Prostate gland (tissue), 2 donors: ENCODE measurements around the gene PLEKHG2. TPM values are rescaled to one million over a fixed set of nuclear protein-coding genes. Genes with fewer than 3 reads are reported as not detected.
A peak's percentile ranks its signal among the peaks of the same experiment; 100 is the strongest.

Experiments
- DNase-seq: peaks from one replicate; pipeline ENCODE4 v3.0.0-alpha.2; 2019; ENCODE audit warnings: low spot score
- H3K27ac ChIP-seq, 2 donors: fragments of 200-600 bp; sonication (generic); 2 replicates each; pipeline ENCODE4 v1.5.1; 2017 to 2019
- H3K27me3 ChIP-seq: fragments of 200-600 bp; sonication (generic); replicated peaks from 2 replicates; pipeline ENCODE4 v1.5.1; 2019; ENCODE audit not compliant: insufficient read depth
- H3K36me3 ChIP-seq, 2 donors: fragments of 200-600 bp; sonication (generic); 1 replicate in 1 of 2; 2 replicates in 1 of 2; pipeline versions ENCODE4 v1.5.1 to v1.8.1; 2017 to 2019
- H3K4me1 ChIP-seq: fragments of 200-600 bp; sonication (generic); replicated peaks from 2 replicates; pipeline ENCODE4 v1.5.1; 2019
- H3K4me3 ChIP-seq, 2 donors: fragments of 200-600 bp; sonication (generic); 2 replicates each; pipeline ENCODE4 v1.5.1; 2017 to 2019
- H3K9me3 ChIP-seq: fragments of 200-600 bp; sonication (generic); 2 replicates; pipeline ENCODE4 v1.5.1; 2017
- CTCF ChIP-seq, 4 experiments: fragments of 200-600 bp in 2 of 4; fragments of 450-650 bp in 2 of 4; sonication (generic) in 2 of 4; IDR thresholded peaks; 1 replicate in 3 of 4; 2 replicates in 1 of 4; pipeline ENCODE4 v1.5.1; 2016 to 2019; ENCODE audit warnings: antibody characterized with exemption in 4 of 4, mild to moderate bottlenecking in 2 of 4, moderate library complexity in 2 of 4
- POLR2A ChIP-seq: fragments of 450-650 bp; IDR thresholded peaks from one replicate; pipeline ENCODE4 v1.6.1; 2016; ENCODE audit warnings: antibody characterized with exemption, mild to moderate bottlenecking
- POLR2AphosphoS5 ChIP-seq: sonication (generic); formaldehyde crosslinking; IDR thresholded peaks from one replicate; pipeline ENCODE4 v1.6.1; 2017; ENCODE audit warnings: antibody characterized with exemption
- WGBS: methylation state at CpG from one replicate; pipeline ENCODE4 v1.1.5; 2018; 5-methylcytosine and 5-hydroxymethylcytosine counted together
- intact Hi-C: fragments of 100-400 bp; cut with DNase I; formaldehyde crosslinking; loops from one replicate; pipeline ENCODE4 v1.14.2; 2022
- total RNA-seq, 2 donors: library from RNA; depleted of rRNA; stranded (reverse); fragments of >200 nt; gene quantifications; one replicate each; pipeline ENCODE4 v1.1.0, GENCODE V29; 2016

PLEKHG2 gene
- total RNA-seq, 2 donors from 2014 or later: 14.4 to 21.1 TPM

- peaks cover 8% of the 10 kb centered on the region for H3K4me1 ChIP-seq
- no peak for TF ChIP-seq POLR2AphosphoS5
- no peaks in the 10 kb centered on the region for H3K9me3 ChIP-seq
- peaks cover 3 to 26% of the 10 kb centered on the region in 2 donors for H3K36me3 ChIP-seq
- no peak overlapping the region for H3K4me3 ChIP-seq
- H3K27me3 ChIP-seq: no peaks in the 10 kb centered on the region
- H3K27ac ChIP-seq: no peak overlapping the region
- intact Hi-C loops: no loop called here
- no peak for DNase-seq
- 80% methylated on average over 7 of the region's 7 CpGs for WGBS
Measured at GRCh38 chr19:39386557-39386956, 25.9 kb upstream of the PLEKHG2 start.

DNA sequence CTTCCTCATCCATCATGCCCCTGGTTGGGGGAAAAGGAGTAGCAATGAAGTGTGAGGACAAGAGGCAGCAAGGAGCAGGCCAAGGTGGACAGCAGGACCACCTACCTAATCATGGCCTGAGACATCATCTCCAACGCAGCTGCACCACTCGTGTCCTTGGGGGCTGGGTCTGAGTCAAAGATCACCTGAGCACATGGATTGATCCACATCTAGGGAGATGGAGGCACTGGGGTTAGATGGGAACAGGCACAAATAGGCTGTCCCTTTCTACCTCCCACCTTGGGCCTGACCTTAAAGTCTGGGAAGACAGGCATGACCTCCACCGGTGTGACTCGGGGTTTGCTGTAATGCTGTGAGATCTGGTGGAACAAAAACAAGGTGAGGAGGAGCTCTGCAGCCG is 23.8 kb upstream of the PLEKHG2 start:
- H3K9me3 ChIP-seq: no peaks in the 10 kb centered on the region
- TF ChIP-seq CTCF (IDR thresholded peaks at IDR 0.05): no peak
- TF ChIP-seq POLR2AphosphoS5: no peak
- TF ChIP-seq POLR2A: no peak
- DNase-seq: no peak
- H3K4me1 ChIP-seq: peaks cover 8% of the 10 kb centered on the region
- H3K4me3 ChIP-seq: no peak overlapping the region
- 86% methylated on average over 5 of the region's 5 CpGs for WGBS
- H3K27ac ChIP-seq: peak overlapping the region in 1 of 2 donors; percentile 98
- intact Hi-C loops: no loop called here
- no peaks in the 10 kb centered on the region for H3K27me3 ChIP-seq
- H3K36me3 ChIP-seq: peaks cover 0 to 25% of the 10 kb centered on the region in 2 donors

- Histone ChIP-seq H3K27me3 (no peaks in the 10 kb centered on the region), H3K27ac (peak overlapping the region; percentile 98 to 99), H3K4me3 (peak overlapping the region; percentile 76 to 89), H3K36me3 (peaks cover 0 to 29% of the 10 kb centered on the region in 2 donors), H3K4me1 (peaks cover 8% of the 10 kb centered on the region), H3K9me3 (no peaks in the 10 kb centered on the region)
- WGBS: 60% methylated on average over 13 of the region's 13 CpGs
- TF ChIP-seq POLR2A: no peak
- TF ChIP-seq POLR2AphosphoS5: no peak
- no peak for TF ChIP-seq CTCF (IDR thresholded peaks at IDR 0.05)
- intact Hi-C loops: loop anchor here (2.0 kb wide), 1 partner anchor 47 kb away; the partner anchor contains the start of gene SAMD4B
- DNase-seq: no peak
Measured at GRCh38 chr19:39389631-39390414, 22.6 kb upstream of the PLEKHG2 start.

DNA sequence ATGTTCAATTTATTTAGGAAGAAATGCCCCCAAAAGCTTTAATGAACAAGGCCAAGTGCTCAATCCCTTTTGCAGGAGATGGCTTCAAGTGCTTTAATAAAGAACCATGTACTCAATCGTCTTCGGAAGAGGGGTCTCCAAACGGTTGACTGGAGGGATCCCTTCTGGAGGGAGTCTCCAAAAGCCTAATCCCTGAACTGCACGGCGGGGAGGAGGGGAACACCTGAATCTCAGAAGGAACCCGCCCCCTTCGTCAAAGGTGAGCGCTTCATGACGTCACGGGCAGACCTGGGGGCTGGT is 22.1 kb upstream of the PLEKHG2 start:
- TF ChIP-seq POLR2A (no peak), CTCF (IDR thresholded peaks at IDR 0.05) (no peak)
- Histone ChIP-seq H3K4me3 (peak overlapping the region; percentile 76 to 89), H3K9me3 (no peaks in the 10 kb centered on the region), H3K36me3 (peaks cover 0 to 29% of the 10 kb centered on the region in 2 donors), H3K27me3 (no peaks in the 10 kb centered on the region), H3K4me1 (peaks cover 8% of the 10 kb centered on the region), H3K27ac (peak overlapping the region; percentile 98 to 99)
- DNase-seq: peak; percentile 75
- WGBS: 0% methylated on average over 10 of the region's 10 CpGs
- intact Hi-C loops: loop anchor here (2.0 kb wide), 1 partner anchor 48 kb away; the partner anchor contains the start of gene SAMD4B

- H3K36me3 ChIP-seq: peaks cover 0 to 28% of the 10 kb centered on the region in 2 donors
- no peaks in the 10 kb centered on the region for H3K9me3 ChIP-seq
- H3K27ac ChIP-seq: peak within 1 kb of the TSS; percentile 98 to 99
- peak within 1 kb of the TSS; percentile 76 to 89 for H3K4me3 ChIP-seq
- peak; percentile 99 for DNase-seq
- peaks cover 8% of the 10 kb centered on the region for H3K4me1 ChIP-seq
- under 1% methylated on average over 60 of the region's 60 CpGs for WGBS
- TF ChIP-seq POLR2AphosphoS5: peak; percentile 99
- TF ChIP-seq POLR2A: peak; percentile 86
- peak in 2 of 4 experiments; percentile 8 to 29 for TF ChIP-seq CTCF (IDR thresholded peaks at IDR 0.05)
- intact Hi-C loops: loop anchor here (2.0 kb wide), 1 partner anchor 48 kb away; the partner anchor contains the start of gene SAMD4B
- no peaks in the 10 kb centered on the region for H3K27me3 ChIP-seq
Measured at GRCh38 chr19:39390751-39391437, 21.6 kb upstream of the PLEKHG2 start, which contains the start of the genes MED29 and PAF1. Gene MED29, plus strand, starts transcription at chr19:39391378. Its CDS starts 45 bp downstream, at chr19:39391423. Gene PAF1, minus strand, starts transcription at chr19:39391106. Its CDS starts 242 bp downstream, at chr19:39390864.
